GM12864 (cell line): ENCODE measurements around the gene MAPT.

Source experiments
- DNase-seq: peaks from one replicate; pipeline ENCODE4 v3.0.0-alpha.2; 2011; ENCODE audit warnings: low read depth
- H3K4me3 ChIP-seq: 2 replicates; pipeline ENCODE4 v1.5.1; 2011; ENCODE audit warnings: mild to moderate bottlenecking, low read depth, low read length, control low read depth
- TF ChIP-seq, protein P1 (sequence below): IDR thresholded peaks from 2 replicates; pipeline ENCODE4 v1.5.1; 2011; ENCODE audit warnings: low read depth, mild to moderate bottlenecking, moderate library complexity, low read length, control low read depth, inconsistent platforms; ENCODE audit errors: missing control alignments

The MAPT gene

DNA sequence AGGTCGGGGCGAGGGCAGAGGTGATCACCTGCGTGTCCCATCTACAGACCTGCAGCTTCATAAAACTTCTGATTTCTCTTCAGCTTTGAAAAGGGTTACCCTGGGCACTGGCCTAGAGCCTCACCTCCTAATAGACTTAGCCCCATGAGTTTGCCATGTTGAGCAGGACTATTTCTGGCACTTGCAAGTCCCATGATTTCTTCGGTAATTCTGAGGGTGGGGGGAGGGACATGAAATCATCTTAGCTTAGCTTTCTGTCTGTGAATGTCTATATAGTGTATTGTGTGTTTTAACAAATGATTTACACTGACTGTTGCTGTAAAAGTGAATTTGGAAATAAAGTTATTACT lies 133.6 kb downstream of the MAPT start:
- H3K4me3 ChIP-seq, result no peak overlapping the region
- no peak for DNase-seq
- TF ChIP-seq, protein P1, sequence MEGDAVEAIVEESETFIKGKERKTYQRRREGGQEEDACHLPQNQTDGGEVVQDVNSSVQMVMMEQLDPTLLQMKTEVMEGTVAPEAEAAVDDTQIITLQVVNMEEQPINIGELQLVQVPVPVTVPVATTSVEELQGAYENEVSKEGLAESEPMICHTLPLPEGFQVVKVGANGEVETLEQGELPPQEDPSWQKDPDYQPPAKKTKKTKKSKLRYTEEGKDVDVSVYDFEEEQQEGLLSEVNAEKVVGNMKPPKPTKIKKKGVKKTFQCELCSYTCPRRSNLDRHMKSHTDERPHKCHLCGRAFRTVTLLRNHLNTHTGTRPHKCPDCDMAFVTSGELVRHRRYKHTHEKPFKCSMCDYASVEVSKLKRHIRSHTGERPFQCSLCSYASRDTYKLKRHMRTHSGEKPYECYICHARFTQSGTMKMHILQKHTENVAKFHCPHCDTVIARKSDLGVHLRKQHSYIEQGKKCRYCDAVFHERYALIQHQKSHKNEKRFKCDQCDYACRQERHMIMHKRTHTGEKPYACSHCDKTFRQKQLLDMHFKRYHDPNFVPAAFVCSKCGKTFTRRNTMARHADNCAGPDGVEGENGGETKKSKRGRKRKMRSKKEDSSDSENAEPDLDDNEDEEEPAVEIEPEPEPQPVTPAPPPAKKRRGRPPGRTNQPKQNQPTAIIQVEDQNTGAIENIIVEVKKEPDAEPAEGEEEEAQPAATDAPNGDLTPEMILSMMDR, result no peak

DNA sequence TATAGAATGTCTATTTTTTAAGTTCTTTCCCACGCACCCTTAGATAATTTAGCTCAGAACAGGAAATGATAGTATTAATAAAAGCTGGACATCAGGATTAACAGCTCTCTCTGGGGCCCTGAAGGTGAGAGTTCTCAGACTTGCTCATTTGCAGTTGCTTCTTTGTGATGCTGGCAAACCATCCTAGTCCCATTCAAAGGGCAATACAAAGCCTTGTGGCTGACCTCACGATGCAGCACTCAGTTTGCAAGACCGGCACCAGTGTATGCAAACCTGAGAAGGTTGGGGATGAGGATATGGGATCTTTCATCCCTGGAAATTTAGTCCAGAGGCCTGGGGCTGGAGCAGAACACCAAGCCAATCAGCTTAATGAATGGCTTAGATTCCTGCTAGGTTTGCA lies 134.0 kb downstream of the MAPT start:
- H3K4me3 ChIP-seq, result no peak overlapping the region
- TF ChIP-seq, protein P1, result no peak
- no peak for DNase-seq

DNA sequence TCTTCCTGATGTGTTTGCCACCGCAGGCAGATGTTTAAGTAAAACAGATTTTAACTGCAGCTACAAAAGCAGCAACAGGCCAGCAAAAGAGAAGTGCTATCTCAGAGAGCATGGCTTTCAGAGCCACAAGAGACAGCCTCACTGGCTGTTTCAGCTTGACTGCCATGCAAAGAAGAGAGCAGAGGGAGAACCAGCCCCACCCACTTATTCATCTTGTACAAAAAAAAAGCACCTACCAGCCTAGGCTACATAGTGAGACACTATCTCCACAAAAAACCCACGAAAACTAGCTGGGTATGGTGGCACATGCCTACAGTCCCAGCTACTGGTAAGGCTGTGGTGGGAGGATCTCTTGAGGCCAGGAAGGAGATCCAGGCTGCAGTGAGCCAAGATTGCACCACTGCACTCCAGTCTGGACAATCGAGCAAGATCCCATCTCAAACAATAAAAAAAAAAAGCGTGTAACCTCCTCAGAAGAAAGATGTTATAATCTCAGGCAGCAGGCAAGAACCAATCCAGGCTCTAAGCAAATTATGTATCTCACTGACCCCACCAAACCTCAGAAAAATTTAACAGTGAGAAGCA lies 134.7 kb downstream of the MAPT start:
- TF ChIP-seq, protein P1, result no peak
- no peak for DNase-seq
- no peak overlapping the region for H3K4me3 ChIP-seq

DNA sequence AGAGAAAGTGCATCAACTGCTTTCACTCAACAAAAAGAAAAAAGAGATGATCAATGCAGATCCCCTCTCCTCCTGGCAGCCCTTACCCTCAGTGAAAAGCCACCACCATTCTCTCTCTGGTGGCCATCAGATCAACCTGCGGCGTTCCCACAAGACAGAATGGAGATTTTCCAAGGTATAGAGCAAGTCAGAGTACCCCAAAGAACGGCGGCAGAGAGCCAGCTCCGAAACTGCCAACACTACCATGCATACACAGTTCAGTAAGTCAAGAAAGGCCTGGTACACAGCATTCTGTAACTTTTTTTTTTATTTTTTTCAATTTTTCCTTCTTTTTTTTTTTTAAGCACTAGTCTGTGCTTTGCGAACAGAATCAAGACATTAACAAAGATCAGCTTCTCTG lies 135.3 kb downstream of the MAPT start:
- no peak for DNase-seq
- H3K4me3 ChIP-seq, result no peak overlapping the region
- TF ChIP-seq, protein P1, result no peak

DNA sequence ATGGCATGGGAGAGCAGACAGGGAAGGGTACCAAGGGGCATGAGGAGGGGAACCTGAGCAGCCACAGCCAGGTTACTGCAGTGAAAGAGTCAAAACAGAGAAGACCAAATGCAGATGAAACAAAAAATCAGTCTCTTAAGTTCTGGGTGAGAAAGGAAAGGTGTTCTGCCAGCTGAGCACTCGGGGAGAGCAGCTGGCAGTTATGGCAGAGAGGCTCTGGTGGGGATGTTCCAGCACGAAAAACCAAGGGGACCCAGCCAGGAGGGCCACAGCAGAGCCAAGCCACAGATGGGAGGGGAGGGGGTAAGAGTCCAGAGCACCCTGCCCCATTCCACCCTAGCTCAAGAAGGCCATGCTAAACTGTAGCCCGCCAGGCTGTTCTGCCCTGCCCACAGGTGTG lies 136.4 kb downstream of the MAPT start:
- H3K4me3 ChIP-seq, result no peak overlapping the region
- DNase-seq, result no peak
- TF ChIP-seq, protein P1, result no peak

DNA sequence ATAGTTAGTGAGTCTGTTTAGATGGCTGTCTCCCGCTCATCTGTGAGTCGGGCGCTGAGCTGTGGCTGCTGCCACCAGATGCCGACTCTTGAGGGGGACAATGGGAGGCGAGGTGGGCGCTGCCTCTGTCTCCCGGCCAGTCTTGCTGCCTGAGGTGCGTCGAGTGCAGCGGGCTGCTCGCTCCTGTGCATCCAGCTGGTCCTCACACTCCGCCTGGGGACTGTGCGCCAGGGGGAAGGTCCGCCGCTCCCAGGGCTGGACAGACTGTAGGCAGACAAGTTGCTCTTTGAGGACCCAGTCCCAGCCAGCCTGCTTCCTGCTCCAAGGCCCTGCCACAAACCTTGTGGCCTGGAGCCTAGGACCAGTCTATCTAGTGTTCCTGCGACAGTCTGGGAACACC lies 137.1 kb downstream of the MAPT start:
- DNase-seq, result no peak
- TF ChIP-seq, protein P1, result no peak

DNA sequence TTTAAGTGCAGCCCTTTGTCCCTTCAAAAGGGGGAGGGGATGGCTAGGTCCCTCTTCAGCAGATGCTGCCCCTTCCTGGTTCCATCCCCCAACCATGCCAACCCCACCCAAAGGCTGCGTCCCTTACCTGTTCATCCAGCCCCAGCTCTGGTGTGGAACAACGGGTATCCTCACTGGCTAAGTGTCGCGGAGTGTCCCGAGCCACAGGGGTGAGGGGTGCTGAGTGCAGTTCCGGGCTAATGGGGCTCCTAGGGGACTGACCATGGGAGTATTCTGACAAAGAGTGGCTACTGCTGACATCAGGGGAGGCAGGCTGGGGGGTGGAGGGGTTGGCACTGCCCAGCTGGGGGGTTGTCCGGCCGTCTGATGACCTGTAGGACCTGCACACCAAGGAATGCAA lies 137.6 kb downstream of the MAPT start:
- DNase-seq, result no peak
- no peak overlapping the region for H3K4me3 ChIP-seq
- TF ChIP-seq, protein P1, result no peak

More for the DNA sequence above, 137.1 kb downstream of the MAPT start:
- H3K4me3 ChIP-seq, result no peak overlapping the region
